ENCODE results near the gene THG1L. TPM values are rescaled to one million over a fixed set of nuclear protein-coding genes. Genes with fewer than 3 reads are reported as not detected.
"Not testable (repeated sequence)": the region's sequence is repeated elsewhere in the genome, so short reads cannot be mapped to it uniquely, and the experiment has no call there.

Gene THG1L
- 10.6 TPM for total RNA-seq

DNA sequence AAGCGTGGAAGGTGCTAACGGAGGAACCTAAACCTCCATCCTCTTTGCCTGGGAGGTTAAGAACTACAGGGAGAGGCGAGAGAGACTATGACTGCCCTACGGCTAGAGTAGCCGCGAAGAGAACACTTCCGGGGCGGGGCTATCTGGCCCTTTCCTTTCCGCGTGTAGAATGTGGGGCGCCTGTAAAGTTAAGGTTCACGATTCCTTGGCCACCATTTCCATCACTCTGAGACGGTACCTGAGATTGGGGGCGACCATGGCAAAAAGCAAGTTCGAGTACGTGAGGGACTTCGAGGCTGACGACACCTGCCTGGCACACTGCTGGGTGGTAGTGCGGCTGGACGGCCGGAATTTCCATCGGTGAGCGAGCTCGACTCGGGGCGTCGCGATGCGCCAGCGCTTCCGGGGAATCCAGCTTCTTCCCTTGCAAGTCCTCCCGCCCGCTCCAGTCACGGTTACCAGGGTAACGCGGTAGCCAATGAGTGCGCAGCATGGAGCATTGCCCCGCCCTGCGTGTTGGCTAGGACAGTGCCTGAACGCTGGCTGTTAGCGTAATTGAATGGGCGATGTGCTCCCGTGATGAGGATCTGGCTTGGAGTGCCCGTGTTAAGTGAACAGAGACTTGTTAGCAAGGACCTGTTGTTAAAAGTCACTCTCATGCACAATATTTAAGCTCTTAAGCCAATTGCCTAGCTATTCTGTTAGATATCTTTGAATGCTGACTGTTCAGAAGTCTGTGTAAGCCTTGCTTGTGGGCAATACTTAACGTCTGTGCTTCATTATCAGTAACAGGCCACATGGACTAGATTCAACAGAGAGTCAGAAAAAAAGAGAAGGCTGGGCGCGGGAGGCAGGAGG is at the start of gene THG1L:
Gene THG1L (plus strand): TSS at position 149 of the 858 bp plus-strand sequence. CDS start 21 bp downstream, at position 170.
- peak; percentile 100 for ATAC-seq

DNA sequence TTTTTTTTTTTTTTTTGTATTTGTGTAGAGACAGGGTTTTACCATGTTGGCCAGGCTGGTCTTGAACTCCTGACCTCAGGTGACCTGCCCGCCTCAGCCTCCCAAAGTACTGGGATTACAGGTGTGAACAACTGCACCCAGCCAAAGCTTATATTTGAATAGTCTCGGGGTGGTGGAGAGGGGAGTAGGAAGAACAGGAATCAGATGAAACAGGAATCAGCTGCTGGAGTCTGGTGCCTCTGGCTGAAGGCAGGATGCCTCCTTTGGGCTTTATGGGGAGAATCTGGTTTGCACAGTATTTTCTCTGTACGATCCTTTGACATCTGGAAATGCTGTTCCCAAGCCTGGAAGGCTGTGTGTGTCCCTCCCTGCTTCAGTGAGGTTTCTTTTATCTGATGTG is 49.0 kb upstream of the THG1L start:
- no peak for ATAC-seq

DNA sequence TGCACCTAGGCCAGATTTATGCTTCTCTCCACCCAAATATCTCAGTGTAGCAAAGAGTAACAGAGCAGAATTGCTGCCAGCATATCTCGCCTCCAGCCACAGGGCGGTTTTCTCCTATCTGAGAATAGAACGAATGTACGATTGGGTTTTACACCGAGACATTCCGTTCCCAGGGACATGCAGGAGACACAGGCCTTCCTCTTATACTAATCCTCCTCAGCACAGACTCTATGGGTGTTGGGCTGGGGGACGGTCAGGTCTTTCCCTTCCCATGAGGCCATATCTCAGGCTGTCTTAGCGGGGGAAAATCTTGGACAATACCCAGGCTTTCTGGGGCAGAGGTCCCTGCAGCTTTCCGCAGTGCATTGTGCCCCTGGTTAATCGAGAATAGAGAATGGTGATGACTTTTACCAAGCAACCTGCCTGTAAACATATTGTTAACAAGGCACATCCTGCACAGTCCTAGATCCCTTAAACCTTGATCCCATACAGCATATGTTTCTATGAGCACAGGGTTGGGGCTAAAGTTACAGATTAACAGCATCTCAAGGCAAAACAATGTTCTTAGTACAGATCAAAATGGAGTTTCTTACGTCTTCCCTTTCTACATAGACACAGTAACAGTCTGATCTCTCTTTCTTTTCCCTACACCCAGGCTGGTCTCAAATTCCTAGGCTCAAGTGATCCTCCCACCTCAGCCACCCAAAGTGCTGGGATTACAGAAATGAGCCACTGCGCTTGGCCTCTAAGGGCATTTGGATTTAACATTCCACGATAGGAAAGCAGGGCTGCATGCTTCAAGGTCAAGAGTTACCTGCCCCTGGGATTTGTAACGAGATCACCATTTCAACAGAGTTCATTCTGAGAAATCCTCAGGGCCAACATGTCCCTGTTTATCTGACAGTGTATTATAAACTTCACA is 44.7 kb upstream of the THG1L start:
- ATAC-seq, result not testable (repeated sequence)

DNA sequence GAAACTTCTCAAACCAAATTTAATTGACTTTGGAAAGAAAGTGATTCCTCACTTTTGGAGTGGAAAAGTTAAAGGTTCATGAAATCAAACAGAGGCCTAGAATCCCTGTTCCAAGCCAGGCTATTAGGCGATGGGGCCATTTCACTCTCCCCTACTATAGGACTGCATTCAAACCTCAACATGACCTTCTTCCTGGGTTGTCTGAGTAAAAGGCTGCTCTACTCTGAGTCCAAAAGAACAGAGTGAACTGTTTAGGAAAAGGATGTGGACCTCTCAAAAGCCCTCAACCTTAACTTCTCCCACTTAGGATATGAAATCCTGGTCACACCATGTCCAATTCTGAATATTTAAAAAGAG is 44.0 kb upstream of the THG1L start:
- no peak for ATAC-seq

DNA sequence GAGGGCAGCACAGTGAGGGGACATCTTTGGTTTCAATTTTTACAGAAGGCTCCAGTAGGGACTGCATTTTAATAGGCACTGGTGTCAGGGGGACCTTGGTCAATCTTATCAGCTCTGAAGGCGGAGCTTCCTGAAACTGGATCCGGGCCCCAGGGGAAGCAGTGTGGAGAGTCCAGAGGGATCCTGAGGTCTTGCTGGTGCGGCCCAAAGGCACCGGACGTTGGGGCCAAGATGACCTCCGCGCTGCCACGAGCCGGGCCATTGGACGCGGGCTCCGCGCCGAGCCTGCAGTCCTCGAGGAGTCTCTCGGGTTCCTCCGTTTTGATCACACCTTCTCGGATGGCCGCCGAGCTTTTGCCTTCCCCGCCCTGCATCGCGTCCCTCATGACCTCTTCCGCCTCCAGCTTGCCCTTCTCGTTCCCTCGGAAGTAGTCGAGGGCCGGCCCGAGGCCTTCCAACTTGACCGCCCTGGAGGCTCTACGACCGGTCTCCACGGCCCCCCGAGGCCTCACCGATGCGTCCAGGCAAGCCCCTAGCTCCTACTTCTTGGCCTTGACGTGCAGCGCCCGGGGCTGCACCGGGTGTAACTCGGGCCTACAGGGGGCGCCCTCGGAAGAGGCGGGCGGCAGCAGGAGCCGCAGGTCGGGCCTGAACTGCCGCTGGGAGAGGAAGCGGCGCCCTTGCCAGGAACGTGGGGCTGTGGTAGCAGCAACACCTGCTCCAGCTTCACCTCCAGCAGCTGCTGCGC is 41.1 kb upstream of the THG1L start:
- ATAC-seq, result peak; percentile 32

DNA sequence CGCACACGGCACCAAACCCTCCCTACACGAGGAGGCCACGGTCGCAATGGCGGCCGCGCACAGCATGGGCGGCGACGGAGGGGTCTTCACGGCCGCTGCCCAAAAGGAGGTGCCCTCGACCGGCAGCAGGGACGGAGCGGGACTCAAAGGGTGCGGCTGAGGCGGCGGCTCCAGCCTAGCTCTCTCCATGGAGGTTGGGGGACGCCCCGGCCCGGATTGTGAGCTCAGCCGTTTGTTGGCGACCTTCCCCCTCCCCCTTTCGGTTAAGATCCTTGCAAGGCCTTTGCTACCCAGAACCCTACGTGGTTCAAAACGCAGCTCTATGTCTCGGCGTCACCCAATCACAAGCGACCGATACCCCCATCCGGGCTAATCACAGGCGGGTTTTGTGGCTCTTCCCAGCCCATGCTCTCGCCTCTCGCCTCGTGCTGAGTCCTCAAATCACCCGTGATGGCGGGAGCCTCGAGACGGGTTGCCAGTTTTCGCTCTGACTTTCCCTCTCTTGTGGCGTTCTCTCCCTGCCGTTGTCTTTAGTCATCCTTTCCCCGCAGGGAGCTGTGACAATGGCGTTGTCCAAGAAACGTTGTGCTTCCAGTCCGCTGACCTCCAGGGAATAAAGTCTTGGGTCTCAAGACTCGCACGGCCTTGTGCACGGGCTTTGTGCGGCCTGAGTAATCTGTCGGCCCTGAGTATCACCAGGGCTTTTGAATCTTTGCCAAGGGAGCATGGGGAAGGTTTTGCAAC is 40.4 kb upstream of the THG1L start:
- ATAC-seq, result no peak

DNA sequence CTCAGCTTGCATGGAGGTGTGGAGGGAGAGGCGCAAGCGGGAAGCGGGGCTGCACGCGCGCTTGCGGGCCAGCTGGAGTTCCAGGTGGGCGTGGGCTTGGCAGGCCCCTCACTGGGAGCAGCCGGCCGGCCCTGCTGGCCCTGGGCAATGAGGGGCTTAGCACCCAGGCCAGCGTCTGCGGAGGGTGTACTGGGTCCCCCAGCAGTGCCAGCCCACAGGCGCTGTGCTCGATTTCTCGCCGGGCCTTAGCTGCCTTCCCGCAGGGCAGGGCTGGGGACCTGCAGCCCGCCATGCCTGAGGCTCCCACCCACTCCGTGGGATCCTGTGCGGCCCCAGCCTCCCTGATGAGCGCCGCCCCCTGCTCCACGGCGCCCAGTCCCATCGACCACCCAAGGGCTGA is 37.4 kb upstream of the THG1L start:
- not testable (repeated sequence) for ATAC-seq

DNA sequence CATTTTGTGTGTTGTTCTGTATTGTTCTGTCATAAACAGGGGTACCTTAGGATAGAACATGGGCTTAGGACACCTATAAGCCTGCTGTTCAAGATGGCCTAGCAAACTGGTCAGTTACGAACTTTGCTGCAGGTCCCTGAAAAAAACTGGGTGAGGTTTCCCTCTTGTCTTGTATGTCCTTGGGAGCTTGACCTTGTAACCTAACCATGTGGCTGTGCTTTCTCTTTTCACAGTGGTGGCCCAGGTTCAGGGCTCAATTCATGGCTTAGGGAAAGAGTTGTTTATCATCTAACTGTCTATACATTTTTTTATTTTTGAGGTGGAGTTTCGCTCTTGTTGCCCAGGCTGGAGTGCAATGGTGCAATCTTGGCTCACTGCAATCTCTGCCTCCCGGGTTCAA is 35.1 kb upstream of the THG1L start:
- not testable (repeated sequence) for ATAC-seq

DNA sequence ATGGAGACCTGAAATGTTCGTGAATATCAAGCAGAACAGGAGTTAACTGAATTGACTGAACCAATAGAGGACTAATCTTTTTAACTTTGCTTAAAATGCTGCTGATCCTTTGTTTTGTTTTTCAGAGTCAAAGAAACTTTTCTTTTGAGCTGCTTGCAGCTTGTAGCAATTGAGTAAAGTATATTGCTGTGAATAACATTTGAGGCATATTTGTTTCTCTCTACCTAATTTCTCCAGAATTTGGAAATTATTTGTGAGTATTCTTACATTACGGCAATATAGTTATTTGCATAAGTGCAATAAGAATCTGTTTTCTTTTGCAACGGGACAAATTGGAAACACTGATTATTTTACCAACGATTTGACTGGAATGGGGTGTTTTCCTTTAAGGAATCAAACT is 32.5 kb upstream of the THG1L start:
- ATAC-seq, result not testable (repeated sequence)

DNA sequence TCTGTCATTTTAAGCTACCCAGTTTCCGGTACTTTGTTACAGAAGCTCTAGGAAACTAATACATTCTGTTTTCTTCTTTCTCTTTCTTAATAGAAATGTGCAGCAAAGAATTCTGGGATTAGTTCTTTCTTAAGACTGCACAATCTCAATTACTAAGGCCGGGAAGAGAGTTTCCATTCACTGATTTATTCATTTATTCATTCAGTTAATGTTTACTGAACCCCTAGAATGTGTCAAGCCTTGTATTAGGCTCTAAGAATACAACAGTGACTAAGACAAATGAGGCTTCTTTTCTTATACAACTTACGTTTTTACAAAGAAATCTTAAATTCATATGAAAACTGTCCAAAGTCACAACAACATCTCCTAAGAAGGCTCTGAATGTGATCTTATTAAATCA is 27.5 kb upstream of the THG1L start:
- no peak for ATAC-seq

DNA sequence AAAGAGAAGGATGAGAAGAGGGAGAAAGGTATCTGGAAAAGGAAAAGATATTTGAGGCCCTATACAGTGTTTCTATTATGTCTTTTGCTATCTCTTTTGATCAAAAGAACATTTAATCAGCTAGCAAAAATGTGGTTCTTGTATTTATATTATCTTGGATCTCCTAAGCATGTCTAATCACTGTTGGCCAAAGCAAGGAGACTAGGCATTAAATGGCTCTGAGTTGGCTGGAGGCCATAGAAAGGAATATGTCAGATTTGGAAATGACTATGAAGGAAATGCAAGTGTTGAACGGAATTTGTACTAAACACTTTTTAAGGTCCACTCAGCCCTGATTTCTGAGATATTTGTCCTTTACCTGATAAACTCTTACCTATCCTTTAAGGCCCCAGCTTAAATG is 22.4 kb upstream of the THG1L start:
- ATAC-seq, result no peak

DNA sequence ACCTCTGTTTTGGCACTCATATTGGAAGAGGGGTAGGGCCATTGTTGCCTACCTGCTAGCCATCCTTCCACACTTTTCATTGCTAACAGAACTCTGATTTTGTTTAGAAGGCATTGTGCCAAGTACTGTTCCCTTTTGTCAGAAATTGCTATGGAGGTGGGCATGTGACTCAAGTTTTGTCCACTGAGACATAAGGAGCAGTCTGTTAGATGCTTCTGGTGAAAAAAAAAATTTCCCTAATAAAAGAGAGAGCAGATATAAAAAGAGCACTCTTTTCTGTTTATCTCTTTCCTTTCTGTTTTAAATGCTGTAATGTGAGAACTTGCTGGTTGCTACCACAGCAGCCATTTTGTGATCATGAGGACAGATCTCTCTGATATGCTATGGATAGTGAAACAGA is 21.9 kb upstream of the THG1L start:
- no peak for ATAC-seq

DNA sequence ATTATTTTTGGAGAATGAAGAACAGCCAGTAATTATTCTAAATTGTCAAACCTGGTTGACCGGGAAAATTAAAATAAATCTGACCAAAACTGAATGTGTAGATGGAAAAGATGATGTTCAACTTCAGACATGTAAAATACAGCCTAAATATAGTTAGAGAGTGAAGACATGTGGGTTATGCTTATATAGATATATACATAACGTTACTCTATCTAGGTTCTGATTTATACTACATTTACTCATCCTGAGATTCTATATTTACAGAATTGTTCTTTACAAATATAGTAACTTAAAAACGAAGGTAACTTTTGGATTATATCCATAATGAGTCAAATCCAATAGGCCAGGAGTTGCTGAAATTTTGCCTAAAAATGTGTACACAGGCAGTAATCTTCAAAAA is 20.8 kb upstream of the THG1L start:
- ATAC-seq, result no peak

DNA sequence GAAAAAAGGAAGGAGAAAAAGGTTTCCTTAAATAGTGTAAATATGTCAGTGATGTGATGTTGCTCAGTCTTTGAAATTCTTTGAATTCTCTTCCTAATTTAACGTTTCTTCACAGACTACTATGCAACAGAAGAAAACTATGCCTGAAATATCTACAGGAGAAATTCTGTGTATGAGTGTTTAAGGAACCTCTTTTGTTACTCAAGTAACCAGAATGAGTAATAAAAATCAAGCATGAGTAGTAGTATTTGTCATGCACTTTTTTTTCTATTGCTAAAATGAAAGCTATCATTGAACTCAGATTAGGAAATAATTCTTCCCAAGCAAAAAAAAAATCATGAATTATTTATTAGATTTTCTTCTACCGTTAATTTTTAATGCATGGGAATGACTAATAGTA is 20.3 kb upstream of the THG1L start:
- no peak for ATAC-seq

DNA sequence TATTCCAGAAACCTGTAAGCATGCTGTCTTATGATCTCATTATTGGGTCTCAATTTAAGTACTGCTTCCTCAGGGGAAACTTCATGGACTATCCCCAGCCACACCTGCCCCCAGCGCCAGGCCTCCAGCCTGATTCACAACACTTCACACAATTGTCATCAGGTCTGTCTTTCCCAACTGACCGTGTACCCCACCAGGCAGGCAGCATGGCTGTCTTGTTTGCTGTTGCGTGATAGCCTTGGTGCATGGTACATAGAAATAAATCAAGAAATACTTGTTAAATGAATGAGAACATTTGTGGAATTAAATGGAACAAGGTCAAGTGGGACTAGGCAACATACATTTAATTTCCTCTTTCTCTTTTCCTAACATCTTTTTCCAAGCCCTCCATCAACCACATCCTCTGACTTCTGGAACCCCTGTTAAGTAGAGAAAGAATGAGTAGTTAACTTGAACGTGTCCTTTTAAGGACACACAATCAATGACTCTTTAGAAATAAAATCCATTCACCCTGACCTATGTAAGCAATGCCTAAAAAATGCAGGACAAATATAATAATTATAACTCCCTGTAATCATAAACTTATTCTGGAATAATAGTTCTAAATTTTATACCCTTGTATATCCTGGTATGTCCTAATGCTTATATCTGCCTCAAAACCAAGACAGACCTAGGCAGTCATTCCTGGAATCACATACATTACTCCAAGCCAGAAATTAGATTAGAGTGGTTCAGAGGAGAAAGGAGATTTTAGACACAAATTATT is 17.2 kb upstream of the THG1L start:
- ATAC-seq, result no peak

DNA sequence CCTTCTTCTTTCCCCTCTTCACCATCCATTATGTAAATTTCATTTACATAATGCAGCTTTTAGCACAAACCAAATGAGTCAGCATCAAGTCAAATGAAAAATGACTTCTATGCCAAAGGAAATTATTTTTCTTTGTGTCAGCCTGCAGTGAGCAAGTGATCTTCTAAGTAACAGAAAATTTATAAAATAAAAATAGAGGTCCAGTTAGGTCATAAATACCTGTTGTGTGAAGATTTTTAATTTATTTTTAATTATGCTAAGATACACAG is 16.7 kb upstream of the THG1L start:
- ATAC-seq, result no peak

DNA sequence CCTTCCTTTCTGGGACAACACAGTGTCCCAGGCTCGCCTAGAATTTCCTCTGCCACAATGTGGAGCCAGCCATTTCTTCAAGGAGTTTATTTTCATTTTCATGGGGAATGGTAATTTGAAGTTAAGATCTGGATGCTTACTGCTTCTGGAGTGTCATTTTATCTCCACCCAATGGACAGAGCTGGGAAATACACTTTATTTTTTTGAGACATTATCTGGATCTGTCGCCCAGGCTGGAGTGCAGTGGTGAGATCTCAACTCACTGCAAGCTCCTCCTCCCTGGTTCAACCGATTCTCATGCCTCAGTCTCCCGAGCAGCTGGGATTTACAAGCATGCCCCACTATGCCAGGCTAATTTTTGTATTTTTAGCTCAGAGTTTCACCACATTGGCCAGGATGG is 12.7 kb upstream of the THG1L start:
- ATAC-seq, result peak; percentile 72

DNA sequence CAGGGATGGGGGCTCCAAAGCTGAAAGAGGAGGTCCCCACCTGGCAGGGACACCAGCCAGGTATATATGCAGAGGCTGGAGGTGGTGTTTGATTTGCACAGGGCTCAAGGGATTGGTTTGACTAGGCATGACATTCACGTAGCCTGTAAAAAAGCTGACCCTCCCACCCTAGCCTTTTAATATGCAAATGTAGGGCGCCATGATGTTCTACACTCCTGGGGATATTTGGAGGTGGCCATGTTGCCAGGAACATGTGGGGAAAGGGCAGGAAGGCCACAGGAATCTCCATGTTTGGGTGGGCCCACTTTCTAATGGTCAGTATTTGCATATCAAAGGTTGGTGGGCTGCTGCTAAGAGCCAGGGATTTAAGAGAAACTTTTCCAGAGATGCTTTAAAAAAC is 12.0 kb upstream of the THG1L start:
- ATAC-seq, result no peak

DNA sequence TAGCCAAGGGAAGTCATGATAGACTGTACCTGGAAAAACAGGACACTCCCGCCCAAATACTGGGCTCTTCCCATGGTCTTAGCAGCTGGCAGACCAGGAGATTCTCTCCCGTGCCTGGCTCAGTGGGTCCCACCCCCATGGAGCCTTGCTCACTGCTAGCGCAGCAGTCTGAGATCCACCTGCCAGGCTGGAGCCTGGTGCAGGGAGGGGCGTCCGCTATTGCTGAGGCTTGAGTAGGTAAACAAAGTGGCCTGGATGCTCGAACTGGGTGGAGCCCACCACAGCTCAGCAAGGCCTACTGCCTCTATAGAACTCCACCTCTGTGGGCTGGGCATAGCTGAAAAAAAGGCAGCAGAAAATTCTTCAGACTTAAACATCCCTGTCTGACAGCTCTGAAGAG is 10.1 kb upstream of the THG1L start:
- no peak for ATAC-seq

DNA sequence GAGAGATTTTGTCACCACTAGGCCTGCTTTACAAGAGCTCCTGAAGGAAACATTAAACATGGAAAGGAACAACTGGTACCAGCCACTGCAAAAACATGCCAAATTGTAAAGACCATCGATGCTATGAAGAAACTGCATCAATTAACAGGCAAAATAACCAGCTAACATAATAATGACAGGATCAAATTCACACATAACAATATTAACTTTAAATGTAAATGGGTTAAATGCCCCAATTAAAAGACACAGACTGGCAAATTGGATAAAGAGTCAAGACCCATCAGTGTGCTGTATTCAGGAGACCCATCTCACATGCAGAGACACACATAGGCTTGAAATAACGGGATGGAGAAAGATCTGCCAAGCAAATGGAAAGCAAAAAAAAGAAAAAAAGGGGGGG is 8.3 kb upstream of the THG1L start:
- ATAC-seq, result not testable (repeated sequence)

DNA sequence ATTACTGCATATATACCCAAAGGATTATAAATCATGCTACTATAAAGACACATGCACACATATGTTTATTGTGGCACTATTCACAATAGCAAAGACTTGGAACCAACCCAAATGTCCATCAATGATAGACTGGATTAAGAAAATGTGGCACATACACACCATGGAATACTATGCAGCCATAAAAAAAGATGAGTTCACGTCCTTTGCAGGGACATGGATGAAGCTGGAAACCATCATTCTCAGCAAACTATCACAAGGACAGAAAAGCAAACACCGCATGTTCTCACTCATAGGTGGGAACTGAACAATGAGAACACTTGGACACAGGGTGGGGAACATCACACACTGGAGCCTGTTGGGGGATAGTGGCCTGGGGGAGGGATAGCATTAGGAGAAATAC is 4.6 kb upstream of the THG1L start:
- not testable (repeated sequence) for ATAC-seq

DNA sequence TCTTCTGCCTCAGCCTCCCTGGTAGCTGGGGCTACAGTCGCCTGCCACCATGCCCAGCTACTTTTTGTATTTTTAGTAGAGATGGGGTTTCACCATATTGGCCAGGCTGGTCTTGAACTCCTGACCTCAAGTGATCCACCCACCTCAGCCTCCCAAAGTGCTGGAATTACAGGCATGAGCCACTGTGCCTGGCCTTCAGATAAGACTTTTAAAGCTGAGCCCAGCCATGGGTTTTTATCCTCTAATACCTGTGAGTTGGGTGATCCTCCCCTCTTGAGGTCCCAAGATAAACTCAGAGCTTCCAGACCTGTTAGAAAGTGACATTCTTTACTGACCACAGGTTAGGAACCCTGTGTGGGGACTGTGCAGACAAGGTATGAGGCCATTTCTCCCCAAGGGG is 3.4 kb upstream of the THG1L start:
- not testable (repeated sequence) for ATAC-seq

Data from esophagus mucosa (tissue), 1 donor.